ENCODE results near the gene NAGK. TPM values are rescaled to one million over a fixed set of nuclear protein-coding genes. Genes with fewer than 3 reads are reported as not detected.

Gene NAGK
- total RNA-seq, 1 donor from 2014 or later: 119 TPM

GRCh38 chr2:71117063-71117462, 48.6 kb downstream of the NAGK start:
- H3K4me3 ChIP-seq (ENCODE audit: low read depth, low read length): no peak overlapping the region
- no peak for DNase-seq (ENCODE audit: low read depth)
- TF ChIP-seq CTCF (conservative IDR thresholded peaks at IDR 0.05; ENCODE audit: low read depth, low read length): no peak

- H3K4me3 ChIP-seq (ENCODE audit: low read depth, low read length): no peak overlapping the region
- TF ChIP-seq CTCF (conservative IDR thresholded peaks at IDR 0.05; ENCODE audit: low read depth, low read length): no peak
- no peak for DNase-seq (ENCODE audit: low read depth)
Measured at GRCh38 chr2:71120195-71120594, 51.7 kb downstream of the NAGK start.

- no peak overlapping the region for H3K4me3 ChIP-seq (ENCODE audit: low read depth, low read length)
- DNase-seq (ENCODE audit: low read depth): no peak
- TF ChIP-seq CTCF (conservative IDR thresholded peaks at IDR 0.05; ENCODE audit: low read depth, low read length): no peak
Measured at GRCh38 chr2:71121479-71121878, 53.0 kb downstream of the NAGK start.

GRCh38 chr2:71122387-71123298, 54.2 kb downstream of the NAGK start:
- H3K4me3 ChIP-seq (ENCODE audit: low read depth, low read length): no peak overlapping the region
- no peak for DNase-seq (ENCODE audit: low read depth)
- TF ChIP-seq CTCF (conservative IDR thresholded peaks at IDR 0.05; ENCODE audit: low read depth, low read length): no peak

GRCh38 chr2:71125506-71126294, 57.3 kb downstream of the NAGK start:
- DNase-seq (ENCODE audit: low read depth): no peak
- no peak for TF ChIP-seq CTCF (conservative IDR thresholded peaks at IDR 0.05; ENCODE audit: low read depth, low read length)
- no peak overlapping the region for H3K4me3 ChIP-seq (ENCODE audit: low read depth, low read length)

GRCh38 chr2:71126957-71127356, 58.5 kb downstream of the NAGK start:
- no peak for TF ChIP-seq CTCF (conservative IDR thresholded peaks at IDR 0.05; ENCODE audit: low read depth, low read length)
- H3K4me3 ChIP-seq (ENCODE audit: low read depth, low read length): no peak overlapping the region
- DNase-seq (ENCODE audit: low read depth): no peak

Other genes with a start within 250 kb of the NAGK start
- not detected in 2 replicates for gene CLEC4F, start 248.0 kb upstream of the NAGK start, total RNA-seq
- not detected in 2 replicates for gene CD207, start 232.8 kb upstream of the NAGK start, total RNA-seq
- gene VAX2, start 168.1 kb upstream of the NAGK start, total RNA-seq: 0.12 and 0.51 TPM in 2 replicates
- gene ATP6V1B1, start 132.7 kb upstream of the NAGK start, total RNA-seq: 0.81 TPM in 1 of 2 replicates, not detected in the other
- gene ANKRD53, start 90.0 kb upstream of the NAGK start, total RNA-seq: 0.58 and 0.75 TPM in 2 replicates
- gene TEX261, start 73.8 kb upstream of the NAGK start, total RNA-seq: 12.3 and 39.6 TPM in 2 replicates
- gene MCEE, start 61.6 kb downstream of the NAGK start, total RNA-seq: 2.4 and 2.9 TPM in 2 replicates
- gene MPHOSPH10, start 62.0 kb downstream of the NAGK start, total RNA-seq: 20.5 and 23.4 TPM in 2 replicates
- 0.87 and 1.4 TPM in 2 replicates for gene PAIP2B, start 158.5 kb downstream of the NAGK start, total RNA-seq